ENCODE data around the gene LRRK1. TPM values are rescaled to one million over a fixed set of nuclear protein-coding genes. Genes with fewer than 3 reads are reported as not detected.

The LRRK1 gene
- total and polyA plus RNA-seq, 2 of the 13 experiments (the other 11 are each of a cell fraction or from before 2014, with no cell fraction given): 0.13 to 1.2 TPM

DNA sequence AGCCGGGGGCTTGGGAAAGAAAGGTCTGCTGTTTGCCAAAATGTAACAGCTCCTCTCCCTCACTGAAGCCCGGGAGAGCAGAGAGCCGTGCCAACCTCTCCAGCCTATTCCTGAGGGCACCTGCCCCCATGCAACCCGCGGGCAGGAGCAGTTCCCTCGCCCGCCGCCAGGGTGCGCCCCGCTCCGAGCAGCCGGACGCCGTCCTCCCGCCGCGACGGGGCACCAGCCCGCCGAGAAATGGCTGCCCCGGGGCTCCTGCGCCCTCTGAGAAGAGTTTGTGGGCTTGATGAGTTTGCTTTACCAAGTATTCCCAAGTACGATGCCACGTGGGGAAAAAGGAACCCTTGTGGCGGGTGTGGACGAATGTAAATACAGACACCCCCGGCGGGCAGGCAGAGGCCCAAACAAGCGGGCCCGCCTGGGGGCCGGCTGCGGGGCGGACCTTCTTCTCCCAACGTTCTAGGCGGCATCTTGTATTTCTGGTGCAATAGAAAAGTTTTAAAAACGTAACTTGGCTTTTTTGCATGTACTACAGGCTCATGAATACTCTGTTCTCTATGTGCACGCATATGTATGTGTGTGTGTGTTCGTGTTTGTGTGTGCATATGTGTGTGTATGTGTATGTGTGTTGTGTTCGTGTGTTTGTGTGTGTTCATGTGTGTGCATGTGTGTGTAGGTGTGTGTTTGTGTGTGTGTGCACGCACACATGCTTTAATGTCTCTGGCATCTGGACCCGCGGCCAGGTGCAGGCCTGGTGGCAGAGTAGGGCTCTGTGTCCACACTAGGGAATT is 169.8 kb downstream of the LRRK1 start (continued):
- no peak for TF ChIP-seq MTA3 (CRISPR knock-in tag; IDR thresholded peaks at IDR 0.05)
- TF ChIP-seq NFYB (CRISPR knock-in tag; IDR thresholded peaks at IDR 0.05): no peak
- TF ChIP-seq, protein P1, sequence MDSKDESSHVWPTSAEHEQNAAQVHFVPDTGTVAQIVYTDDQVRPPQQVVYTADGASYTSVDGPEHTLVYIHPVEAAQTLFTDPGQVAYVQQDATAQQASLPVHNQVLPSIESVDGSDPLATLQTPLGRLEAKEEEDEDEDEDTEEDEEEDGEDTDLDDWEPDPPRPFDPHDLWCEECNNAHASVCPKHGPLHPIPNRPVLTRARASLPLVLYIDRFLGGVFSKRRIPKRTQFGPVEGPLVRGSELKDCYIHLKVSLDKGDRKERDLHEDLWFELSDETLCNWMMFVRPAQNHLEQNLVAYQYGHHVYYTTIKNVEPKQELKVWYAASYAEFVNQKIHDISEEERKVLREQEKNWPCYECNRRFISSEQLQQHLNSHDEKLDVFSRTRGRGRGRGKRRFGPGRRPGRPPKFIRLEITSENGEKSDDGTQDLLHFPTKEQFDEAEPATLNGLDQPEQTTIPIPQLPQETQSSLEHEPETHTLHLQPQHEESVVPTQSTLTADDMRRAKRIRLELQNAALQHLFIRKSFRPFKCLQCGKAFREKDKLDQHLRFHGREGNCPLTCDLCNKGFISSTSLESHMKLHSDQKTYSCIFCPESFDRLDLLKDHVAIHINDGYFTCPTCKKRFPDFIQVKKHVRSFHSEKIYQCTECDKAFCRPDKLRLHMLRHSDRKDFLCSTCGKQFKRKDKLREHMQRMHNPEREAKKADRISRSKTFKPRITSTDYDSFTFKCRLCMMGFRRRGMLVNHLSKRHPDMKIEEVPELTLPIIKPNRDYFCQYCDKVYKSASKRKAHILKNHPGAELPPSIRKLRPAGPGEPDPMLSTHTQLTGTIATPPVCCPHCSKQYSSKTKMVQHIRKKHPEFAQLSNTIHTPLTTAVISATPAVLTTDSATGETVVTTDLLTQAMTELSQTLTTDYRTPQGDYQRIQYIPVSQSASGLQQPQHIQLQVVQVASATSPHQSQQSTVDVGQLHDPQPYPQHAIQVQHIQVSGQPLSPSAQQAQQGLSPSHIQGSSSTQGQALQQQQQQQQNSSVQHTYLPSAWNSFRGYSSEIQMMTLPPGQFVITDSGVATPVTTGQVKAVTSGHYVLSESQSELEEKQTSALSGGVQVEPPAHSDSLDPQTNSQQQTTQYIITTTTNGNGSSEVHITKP (CRISPR knock-in tag; IDR thresholded peaks at IDR 0.05; ENCODE audit: low read depth): no peak
- TF ChIP-seq ZNF782 (CRISPR knock-in tag; IDR thresholded peaks at IDR 0.05; ENCODE audit: borderline replicate concordance): no peak
- no peak for TF ChIP-seq NFRKB (IDR thresholded peaks at IDR 0.05)
- TF ChIP-seq, protein P2, sequence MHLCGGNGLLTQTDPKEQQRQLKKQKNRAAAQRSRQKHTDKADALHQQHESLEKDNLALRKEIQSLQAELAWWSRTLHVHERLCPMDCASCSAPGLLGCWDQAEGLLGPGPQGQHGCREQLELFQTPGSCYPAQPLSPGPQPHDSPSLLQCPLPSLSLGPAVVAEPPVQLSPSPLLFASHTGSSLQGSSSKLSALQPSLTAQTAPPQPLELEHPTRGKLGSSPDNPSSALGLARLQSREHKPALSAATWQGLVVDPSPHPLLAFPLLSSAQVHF (CRISPR knock-in tag; IDR thresholded peaks at IDR 0.05): no peak
- no peak for TF ChIP-seq ZNF644 (CRISPR knock-in tag; IDR thresholded peaks at IDR 0.05; ENCODE audit: low read depth)
- no peak for TF ChIP-seq SYNCRIP (IDR thresholded peaks at IDR 0.05; ENCODE audit: insufficient read depth, low read depth, low read length)
- TF ChIP-seq MYC (CRISPR knock-in tag; IDR thresholded peaks at IDR 0.05; ENCODE audit: borderline replicate concordance): peak; percentile 69; the same call in 1 of the 2 replicates
- no peak for TF ChIP-seq ZNF292 (CRISPR knock-in tag; IDR thresholded peaks at IDR 0.05; ENCODE audit: borderline replicate concordance, low read depth)
- TF ChIP-seq GTF3A (CRISPR knock-in tag; conservative IDR thresholded peaks at IDR 0.05): no peak
- TF ChIP-seq ZNF678 (CRISPR knock-in tag; IDR thresholded peaks at IDR 0.05): no peak
- TF ChIP-seq KDM6A (CRISPR knock-in tag; IDR thresholded peaks at IDR 0.05; ENCODE audit: low read depth): no peak
- no peak for TF ChIP-seq ZNF746 (CRISPR knock-in tag; IDR thresholded peaks at IDR 0.05)
- TF ChIP-seq, protein P3, sequence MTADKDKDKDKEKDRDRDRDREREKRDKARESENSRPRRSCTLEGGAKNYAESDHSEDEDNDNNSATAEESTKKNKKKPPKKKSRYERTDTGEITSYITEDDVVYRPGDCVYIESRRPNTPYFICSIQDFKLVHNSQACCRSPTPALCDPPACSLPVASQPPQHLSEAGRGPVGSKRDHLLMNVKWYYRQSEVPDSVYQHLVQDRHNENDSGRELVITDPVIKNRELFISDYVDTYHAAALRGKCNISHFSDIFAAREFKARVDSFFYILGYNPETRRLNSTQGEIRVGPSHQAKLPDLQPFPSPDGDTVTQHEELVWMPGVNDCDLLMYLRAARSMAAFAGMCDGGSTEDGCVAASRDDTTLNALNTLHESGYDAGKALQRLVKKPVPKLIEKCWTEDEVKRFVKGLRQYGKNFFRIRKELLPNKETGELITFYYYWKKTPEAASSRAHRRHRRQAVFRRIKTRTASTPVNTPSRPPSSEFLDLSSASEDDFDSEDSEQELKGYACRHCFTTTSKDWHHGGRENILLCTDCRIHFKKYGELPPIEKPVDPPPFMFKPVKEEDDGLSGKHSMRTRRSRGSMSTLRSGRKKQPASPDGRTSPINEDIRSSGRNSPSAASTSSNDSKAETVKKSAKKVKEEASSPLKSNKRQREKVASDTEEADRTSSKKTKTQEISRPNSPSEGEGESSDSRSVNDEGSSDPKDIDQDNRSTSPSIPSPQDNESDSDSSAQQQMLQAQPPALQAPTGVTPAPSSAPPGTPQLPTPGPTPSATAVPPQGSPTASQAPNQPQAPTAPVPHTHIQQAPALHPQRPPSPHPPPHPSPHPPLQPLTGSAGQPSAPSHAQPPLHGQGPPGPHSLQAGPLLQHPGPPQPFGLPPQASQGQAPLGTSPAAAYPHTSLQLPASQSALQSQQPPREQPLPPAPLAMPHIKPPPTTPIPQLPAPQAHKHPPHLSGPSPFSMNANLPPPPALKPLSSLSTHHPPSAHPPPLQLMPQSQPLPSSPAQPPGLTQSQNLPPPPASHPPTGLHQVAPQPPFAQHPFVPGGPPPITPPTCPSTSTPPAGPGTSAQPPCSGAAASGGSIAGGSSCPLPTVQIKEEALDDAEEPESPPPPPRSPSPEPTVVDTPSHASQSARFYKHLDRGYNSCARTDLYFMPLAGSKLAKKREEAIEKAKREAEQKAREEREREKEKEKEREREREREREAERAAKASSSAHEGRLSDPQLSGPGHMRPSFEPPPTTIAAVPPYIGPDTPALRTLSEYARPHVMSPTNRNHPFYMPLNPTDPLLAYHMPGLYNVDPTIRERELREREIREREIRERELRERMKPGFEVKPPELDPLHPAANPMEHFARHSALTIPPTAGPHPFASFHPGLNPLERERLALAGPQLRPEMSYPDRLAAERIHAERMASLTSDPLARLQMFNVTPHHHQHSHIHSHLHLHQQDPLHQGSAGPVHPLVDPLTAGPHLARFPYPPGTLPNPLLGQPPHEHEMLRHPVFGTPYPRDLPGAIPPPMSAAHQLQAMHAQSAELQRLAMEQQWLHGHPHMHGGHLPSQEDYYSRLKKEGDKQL (CRISPR knock-in tag; IDR thresholded peaks at IDR 0.05; ENCODE audit: low read depth): no peak
- no peak for TF ChIP-seq ZNF614 (CRISPR knock-in tag; IDR thresholded peaks at IDR 0.05; ENCODE audit: borderline replicate concordance)
- TF ChIP-seq, protein P4, sequence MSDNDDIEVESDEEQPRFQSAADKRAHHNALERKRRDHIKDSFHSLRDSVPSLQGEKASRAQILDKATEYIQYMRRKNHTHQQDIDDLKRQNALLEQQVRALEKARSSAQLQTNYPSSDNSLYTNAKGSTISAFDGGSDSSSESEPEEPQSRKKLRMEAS (IDR thresholded peaks at IDR 0.05): peak; percentile 56; the same call in 1 of the 2 replicates
- TF ChIP-seq ZNF329 (CRISPR knock-in tag; IDR thresholded peaks at IDR 0.05; ENCODE audit: low read depth): no peak
- TF ChIP-seq, protein P5, sequence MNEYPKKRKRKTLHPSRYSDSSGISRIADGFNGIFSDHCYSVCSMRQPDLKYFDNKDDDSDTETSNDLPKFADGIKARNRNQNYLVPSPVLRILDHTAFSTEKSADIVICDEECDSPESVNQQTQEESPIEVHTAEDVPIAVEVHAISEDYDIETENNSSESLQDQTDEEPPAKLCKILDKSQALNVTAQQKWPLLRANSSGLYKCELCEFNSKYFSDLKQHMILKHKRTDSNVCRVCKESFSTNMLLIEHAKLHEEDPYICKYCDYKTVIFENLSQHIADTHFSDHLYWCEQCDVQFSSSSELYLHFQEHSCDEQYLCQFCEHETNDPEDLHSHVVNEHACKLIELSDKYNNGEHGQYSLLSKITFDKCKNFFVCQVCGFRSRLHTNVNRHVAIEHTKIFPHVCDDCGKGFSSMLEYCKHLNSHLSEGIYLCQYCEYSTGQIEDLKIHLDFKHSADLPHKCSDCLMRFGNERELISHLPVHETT (CRISPR knock-in tag; conservative IDR thresholded peaks at IDR 0.05): no peak
